ENCODE data around the gene TNS4. TPM values are rescaled to one million over a fixed set of nuclear protein-coding genes. Genes with fewer than 3 reads are reported as not detected.

The TNS4 gene
- polyA plus RNA-seq, 2 of the 4 experiments (the other 2 are of a cell fraction): 24.2 to 73.5 TPM

GRCh38 chr17:40479754-40480480, 21.5 kb downstream of the TNS4 start:
- ChIA-PET CTCF (interaction anchor here (0.7 to 15.5 kb wide), 14 partner anchors 8 to 119 kb away, joined by 3 to 379 read pairs (median 4); no protein-coding TSS in a partner anchor), POLR2A (interaction anchor here (0.8 to 3.0 kb wide), 4 partner anchors 9 to 80 kb away, joined by 3 to 13 read pairs (median 4); no protein-coding TSS in a partner anchor)
- H3K4me2 ChIP-seq: peak overlapping the region; percentile 41
- H3K27ac ChIP-seq: peak overlapping the region; percentile 96 to 97
- peaks cover 83% of the 10 kb centered on the region for H3K4me1 ChIP-seq
- no peaks in the 10 kb centered on the region for H3K9me3 ChIP-seq
- no peak overlapping the region for H3K4me3 ChIP-seq
- DNase-seq (ENCODE audit: low read depth in 1 of 2, low spot score in 1 of 2) (peak in 1 of 2 experiments; percentile 53), ATAC-seq (peak; percentile 4 to 5), FAIRE-seq (peak; percentile 63)
- 71% methylated on average over 8 of the region's 9 CpGs for WGBS (ENCODE audit: missing lambda C conversion rate)
- no peak for TF ChIP-seq NR3C1 (IDR thresholded peaks at IDR 0.05)
- peak; percentile 26 for TF ChIP-seq TFCP2L1 (CRISPR knock-in tag; IDR thresholded peaks at IDR 0.05)
- peak; percentile 33; the same call in 1 of the 2 replicates for TF ChIP-seq HOXA7 (CRISPR knock-in tag; IDR thresholded peaks at IDR 0.05)
- no peak for TF ChIP-seq HES2 (IDR thresholded peaks at IDR 0.05)
- no peak for TF ChIP-seq TP53 (CRISPR knock-in tag; IDR thresholded peaks at IDR 0.05)
- 0 out of 2 replicates have a peak, but pooled peaks have one; percentile 9 for TF ChIP-seq ZNF302 (CRISPR knock-in tag; IDR thresholded peaks at IDR 0.05)
- TF ChIP-seq ZSCAN20 (CRISPR knock-in tag; IDR thresholded peaks at IDR 0.05): no peak
- TF ChIP-seq EHF (CRISPR knock-in tag; IDR thresholded peaks at IDR 0.05): no peak
- no peak for TF ChIP-seq JUNB (IDR thresholded peaks at IDR 0.05)
- no peak for TF ChIP-seq HEYL (CRISPR knock-in tag; IDR thresholded peaks at IDR 0.05)
- no peak for TF ChIP-seq BCL3 (IDR thresholded peaks at IDR 0.05)
- TF ChIP-seq ATOH8 (CRISPR knock-in tag; IDR thresholded peaks at IDR 0.05; ENCODE audit: low read depth): peak; percentile 24; the same call in 1 of the 2 replicates
- no peak for TF ChIP-seq KDM5A (IDR thresholded peaks at IDR 0.05)
- no peak for TF ChIP-seq NFE2L2 (conservative IDR thresholded peaks at IDR 0.05; ENCODE audit: low read length)
- no peak for TF ChIP-seq RCOR1 (IDR thresholded peaks at IDR 0.05; ENCODE audit: low read depth, low read length)
- TF ChIP-seq POLR2AphosphoS2 (conservative IDR thresholded peaks at IDR 0.05; ENCODE audit: low read length): peak; percentile 50; the same call in 1 of the 2 replicates
- no peak for TF ChIP-seq MAFK (IDR thresholded peaks at IDR 0.05; ENCODE audit: partially characterized antibody)
- no peak for TF ChIP-seq RNF2 (IDR thresholded peaks at IDR 0.05; ENCODE audit: borderline replicate concordance, low read depth)
- no peak; the same call in 1 of the 2 replicates for TF ChIP-seq HOXB5 (CRISPR knock-in tag; IDR thresholded peaks at IDR 0.05)
- no peak for TF ChIP-seq PBX3 (IDR thresholded peaks at IDR 0.05)
- no peak for TF ChIP-seq FOXS1 (CRISPR knock-in tag; IDR thresholded peaks at IDR 0.05)
- TF ChIP-seq JUN (IDR thresholded peaks at IDR 0.05): no peak
- no peak for TF ChIP-seq CTCF (IDR thresholded peaks at IDR 0.05)
- TF ChIP-seq ELK1 (IDR thresholded peaks at IDR 0.05; ENCODE audit: low read depth, low read length): no peak
- 0 out of 2 replicates have a peak, but pooled peaks have one; percentile 13 for TF ChIP-seq FOSB (CRISPR knock-in tag; IDR thresholded peaks at IDR 0.05)
